Caco-2 (cell line): Measurements from ENCODE around the gene NOS1AP. TPM values are rescaled to one million over a fixed set of nuclear protein-coding genes. Genes with fewer than 3 reads are reported as not detected.

Experiments
- BruUV-seq: library from RNA; stranded (reverse); fragments of 400-500 nt; replicated peaks from 2 replicates; lab custom pipeline; 2021; lab: Mats Ljungman, UMichigan
- CTCF ChIA-PET: fragments of 300-600 bp; sonication (Branson Sonifier 250); formaldehyde crosslinking; loops from one replicate; lab custom pipeline; 2022; ENCODE audit warnings: antibody characterized with exemption; lab: Charles Lee
- POLR2A ChIA-PET: fragments of 300-600 bp; sonication (Branson Sonifier 250); formaldehyde crosslinking; loops from one replicate; lab custom pipeline; 2022; ENCODE audit warnings: antibody characterized with exemption; lab: Charles Lee
- DNase-seq, 2 experiments: peaks; one replicate each; pipeline versions ENCODE4 v3.0.0 to v3.0.0-alpha.2; 2020 to 2022
- H3K27me3 ChIP-seq: replicated peaks from 2 replicates; pipeline ENCODE4 v1.6.0; 2011; ENCODE audit warnings: low read length; ENCODE audit not compliant: control insufficient read depth, insufficient read depth
- H3K36me3 ChIP-seq: 2 replicates; pipeline ENCODE4 v1.5.1; 2011; ENCODE audit warnings: low read length; ENCODE audit not compliant: control insufficient read depth, insufficient read depth
- H3K4me1 ChIP-seq: fragments of 250-450 bp; sonication (Bioruptor Pico); 2 replicates; pipeline ENCODE4 v1.5.1; 2020; ENCODE audit warnings: mild to moderate bottlenecking
- H3K4me3 ChIP-seq: 2 replicates; pipeline ENCODE4 v1.5.1; 2011; ENCODE audit warnings: low read depth, mild to moderate bottlenecking, control low read depth, low read length
- H3K9me3 ChIP-seq: fragments of 250-450 bp; sonication (Bioruptor Pico); 2 replicates; pipeline ENCODE4 v1.5.1; 2020; ENCODE audit warnings: mild to moderate bottlenecking, moderate library complexity
- H3K27ac Mint-ChIP-seq: one replicate; pipeline ENCODE4 v1.8.0; 2022; ENCODE audit warnings: mixed read lengths; ENCODE audit not compliant: unreplicated experiment
- H3K27me3 Mint-ChIP-seq: one replicate; pipeline ENCODE4 v1.8.0; 2022; ENCODE audit warnings: mixed read lengths; ENCODE audit not compliant: insufficient read depth, unreplicated experiment
- H3K36me3 Mint-ChIP-seq: one replicate; pipeline ENCODE4 v1.8.0; 2022; ENCODE audit warnings: mild to moderate bottlenecking, mixed read lengths; ENCODE audit not compliant: insufficient read depth, unreplicated experiment
- H3K4me1 Mint-ChIP-seq: one replicate; pipeline ENCODE4 v1.8.0; 2022; ENCODE audit warnings: low read depth, mixed read lengths; ENCODE audit not compliant: unreplicated experiment
- H3K4me3 Mint-ChIP-seq: one replicate; pipeline ENCODE4 v1.8.0; 2022; ENCODE audit warnings: mild to moderate bottlenecking, moderate library complexity, mixed read lengths; ENCODE audit not compliant: unreplicated experiment
- H3K9me3 Mint-ChIP-seq: one replicate; pipeline ENCODE4 v1.8.0; 2022; ENCODE audit warnings: mixed read lengths; ENCODE audit not compliant: unreplicated experiment
- intact Hi-C: fragments of 100-400 bp; cut with micrococcal nuclease; formaldehyde crosslinking; loops from one replicate; pipeline ENCODE4 v1.10.0; 2022; ENCODE audit not compliant: unreplicated experiment
- total RNA-seq: library from RNA; stranded (reverse); gene quantifications from 2 replicates; pipeline ENCODE4 v1.2.3, GENCODE V29; 2022
- TF ChIP-seq, protein P1 (sequence below), 2 experiments: fragments of 200-600 bp in 1 of 2; IDR thresholded peaks; 1 replicate in 1 of 2; 2 replicates in 1 of 2; pipeline versions ENCODE4 v1.5.1 to v1.8.0; 2011 to 2022; ENCODE audit warnings: antibody characterized with exemption in 1 of 2, control low read depth in 1 of 2, inconsistent platforms in 1 of 2, low read depth in 1 of 2, low read length in 1 of 2, mild to moderate bottlenecking in 1 of 2, moderate library complexity in 1 of 2; ENCODE audit not compliant: insufficient read depth in 1 of 2, severe bottlenecking in 1 of 2, unreplicated experiment in 1 of 2

NOS1AP gene
- total RNA-seq, 1 experiment from 2014 or later, result 5.5 TPM

DNA sequence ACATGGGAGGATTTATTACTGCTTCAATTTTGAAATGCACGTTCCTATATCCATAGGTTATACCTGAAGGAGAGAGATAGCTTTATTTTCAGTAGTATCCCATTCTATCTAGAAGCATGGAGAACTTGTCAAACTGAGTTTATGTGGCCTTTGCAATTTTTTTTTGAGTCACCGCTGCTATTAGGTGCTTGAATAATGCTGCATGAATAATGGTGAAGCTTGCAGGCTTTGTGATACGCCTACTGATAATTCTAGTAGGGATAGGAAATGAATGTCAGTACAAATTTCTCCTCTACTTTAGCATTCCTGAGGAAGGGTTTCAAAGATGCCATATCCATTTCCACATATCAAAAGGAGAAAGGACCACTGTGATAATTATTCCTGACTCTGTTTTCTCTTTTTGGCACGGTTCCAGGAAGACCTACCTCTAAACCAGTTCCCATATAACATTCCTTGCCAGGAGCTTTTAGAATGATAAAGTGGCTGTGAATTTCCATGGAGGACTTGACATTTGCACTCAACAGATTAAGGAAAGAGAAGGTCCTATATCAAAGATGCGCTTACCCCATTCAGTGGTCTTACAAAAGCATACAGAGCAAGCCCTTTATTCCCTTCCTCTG, 223.7 kb downstream of the NOS1AP start:
- H3K27me3 ChIP-seq, result no peaks in the 10 kb centered on the region
- H3K4me3 Mint-ChIP-seq, result no peak overlapping the region
- H3K36me3 Mint-ChIP-seq, result no peaks in the 10 kb centered on the region
- H3K4me3 ChIP-seq, result no peak overlapping the region
- CTCF ChIA-PET, result no interaction called here
- H3K27ac Mint-ChIP-seq, result no peak overlapping the region
- no peak for DNase-seq
- TF ChIP-seq, protein P1, sequence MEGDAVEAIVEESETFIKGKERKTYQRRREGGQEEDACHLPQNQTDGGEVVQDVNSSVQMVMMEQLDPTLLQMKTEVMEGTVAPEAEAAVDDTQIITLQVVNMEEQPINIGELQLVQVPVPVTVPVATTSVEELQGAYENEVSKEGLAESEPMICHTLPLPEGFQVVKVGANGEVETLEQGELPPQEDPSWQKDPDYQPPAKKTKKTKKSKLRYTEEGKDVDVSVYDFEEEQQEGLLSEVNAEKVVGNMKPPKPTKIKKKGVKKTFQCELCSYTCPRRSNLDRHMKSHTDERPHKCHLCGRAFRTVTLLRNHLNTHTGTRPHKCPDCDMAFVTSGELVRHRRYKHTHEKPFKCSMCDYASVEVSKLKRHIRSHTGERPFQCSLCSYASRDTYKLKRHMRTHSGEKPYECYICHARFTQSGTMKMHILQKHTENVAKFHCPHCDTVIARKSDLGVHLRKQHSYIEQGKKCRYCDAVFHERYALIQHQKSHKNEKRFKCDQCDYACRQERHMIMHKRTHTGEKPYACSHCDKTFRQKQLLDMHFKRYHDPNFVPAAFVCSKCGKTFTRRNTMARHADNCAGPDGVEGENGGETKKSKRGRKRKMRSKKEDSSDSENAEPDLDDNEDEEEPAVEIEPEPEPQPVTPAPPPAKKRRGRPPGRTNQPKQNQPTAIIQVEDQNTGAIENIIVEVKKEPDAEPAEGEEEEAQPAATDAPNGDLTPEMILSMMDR (IDR thresholded peaks at IDR 0.05; ENCODE audit: insufficient read depth in 1 of 2, low read depth in 1 of 2, low read length in 1 of 2, severe bottlenecking in 1 of 2, unreplicated experiment in 1 of 2), result no peak
- H3K36me3 ChIP-seq, result no peaks in the 10 kb centered on the region
- intact Hi-C loops, result no loop called here
- H3K4me1 Mint-ChIP-seq, result no peaks in the 10 kb centered on the region
- BruUV-seq, result no TSS peak
- POLR2A ChIA-PET, result no interaction called here
- no peaks in the 10 kb centered on the region for H3K27me3 Mint-ChIP-seq
- no peaks in the 10 kb centered on the region for H3K9me3 Mint-ChIP-seq
- H3K4me1 ChIP-seq, result no peaks in the 10 kb centered on the region
- H3K9me3 ChIP-seq, result no peaks in the 10 kb centered on the region

DNA sequence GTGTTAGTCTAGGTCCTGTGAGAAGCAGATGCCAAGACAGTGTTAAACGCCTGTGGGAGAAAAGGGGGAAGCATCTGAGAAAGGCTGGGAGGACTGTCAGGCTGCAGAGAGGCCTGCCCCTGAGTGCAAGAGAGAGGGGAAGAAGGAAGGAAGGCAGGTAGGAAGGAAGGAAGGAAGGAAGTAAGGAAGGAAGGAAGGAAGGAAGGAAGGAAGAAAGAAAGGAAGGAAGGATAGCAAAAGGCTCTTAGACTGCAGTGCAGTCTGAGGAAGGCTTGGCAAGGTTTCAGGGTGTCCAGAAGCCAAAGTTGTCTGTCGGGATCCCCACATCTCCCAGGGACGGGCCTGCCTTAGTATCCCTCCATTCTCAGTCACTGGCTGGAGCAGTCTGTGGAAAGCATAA, 224.5 kb downstream of the NOS1AP start:
- Histone ChIP-seq H3K4me1 (no peaks in the 10 kb centered on the region), H3K36me3 (no peaks in the 10 kb centered on the region), H3K4me3 (no peak overlapping the region), H3K9me3 (no peaks in the 10 kb centered on the region), H3K27me3 (no peaks in the 10 kb centered on the region)
- CTCF ChIA-PET, result no interaction called here
- POLR2A ChIA-PET, result no interaction called here
- Mint-ChIP-seq H3K27ac (no peak overlapping the region), H3K4me3 (no peak overlapping the region), H3K36me3 (no peaks in the 10 kb centered on the region), H3K27me3 (no peaks in the 10 kb centered on the region), H3K9me3 (no peaks in the 10 kb centered on the region), H3K4me1 (no peaks in the 10 kb centered on the region)
- no TSS peak for BruUV-seq
- TF ChIP-seq, protein P1 (IDR thresholded peaks at IDR 0.05; ENCODE audit: insufficient read depth in 1 of 2, low read depth in 1 of 2, low read length in 1 of 2, severe bottlenecking in 1 of 2, unreplicated experiment in 1 of 2), result no peak
- intact Hi-C loops, result no loop called here
- DNase-seq, result no peak

DNA sequence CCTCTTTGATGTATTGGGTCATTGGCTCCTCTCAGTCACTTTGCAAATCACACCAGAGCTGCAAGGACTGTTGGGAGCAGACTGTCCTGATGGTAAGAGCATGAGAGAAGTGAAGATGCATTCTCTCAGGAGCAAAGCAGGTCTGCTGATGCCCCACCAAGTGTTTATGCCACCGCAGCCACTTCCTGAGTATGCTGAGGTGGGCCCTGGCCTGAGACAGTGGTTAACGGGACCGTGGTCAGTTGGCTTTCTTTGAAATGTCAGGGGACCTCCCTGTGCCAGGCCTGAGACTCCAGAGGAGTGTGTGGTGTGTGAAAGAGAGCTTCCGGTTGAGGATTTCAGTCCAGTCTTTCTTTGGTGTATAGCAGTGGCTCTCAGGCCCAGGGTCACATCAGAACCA, 227.7 kb downstream of the NOS1AP start:
- Histone ChIP-seq H3K9me3 (no peaks in the 10 kb centered on the region), H3K27me3 (no peaks in the 10 kb centered on the region), H3K4me3 (no peak overlapping the region), H3K36me3 (no peaks in the 10 kb centered on the region), H3K4me1 (no peaks in the 10 kb centered on the region)
- Mint-ChIP-seq H3K4me3 (no peak overlapping the region), H3K36me3 (no peaks in the 10 kb centered on the region), H3K27ac (no peak overlapping the region), H3K9me3 (no peaks in the 10 kb centered on the region), H3K27me3 (no peaks in the 10 kb centered on the region), H3K4me1 (no peaks in the 10 kb centered on the region)
- POLR2A ChIA-PET, result no interaction called here
- no TSS peak for BruUV-seq
- no peak for DNase-seq
- TF ChIP-seq, protein P1 (IDR thresholded peaks at IDR 0.05; ENCODE audit: insufficient read depth in 1 of 2, low read depth in 1 of 2, low read length in 1 of 2, severe bottlenecking in 1 of 2, unreplicated experiment in 1 of 2), result no peak
- CTCF ChIA-PET, result no interaction called here
- intact Hi-C loops, result no loop called here
